Measurements from ENCODE around the gene KDM4C.

DNA sequence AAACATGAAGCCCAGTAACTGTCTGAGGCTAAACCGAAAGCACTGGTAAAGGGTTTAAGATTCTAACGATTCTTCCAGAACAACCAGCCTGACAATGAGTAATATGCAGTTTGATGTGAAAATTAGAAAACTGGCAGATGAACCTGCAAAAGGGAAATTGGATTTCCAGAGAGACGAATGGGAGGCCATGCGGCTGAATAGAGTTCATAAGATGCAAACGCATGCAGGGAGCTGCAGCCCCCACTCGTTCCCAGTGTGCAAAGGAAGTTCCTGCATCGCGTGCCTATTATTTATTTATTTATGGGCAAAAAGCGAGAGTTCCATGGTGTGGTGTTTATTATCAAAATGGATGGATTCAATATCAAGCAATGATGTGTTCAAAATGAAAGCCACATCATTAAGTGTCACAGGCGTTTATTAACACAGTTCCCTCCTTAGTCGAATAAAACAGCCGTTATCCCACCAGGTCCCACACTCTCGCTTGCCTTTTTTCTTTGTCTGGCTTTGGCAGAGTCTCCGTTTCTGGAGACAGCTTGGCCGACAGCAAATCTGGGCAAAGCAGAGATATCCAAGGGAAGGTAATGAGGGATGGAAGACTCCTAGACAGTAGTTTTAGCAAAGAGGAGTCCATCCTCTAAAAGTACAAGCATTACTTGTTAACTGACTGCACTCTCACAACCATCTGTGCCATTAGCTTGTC lies 451.4 kb downstream of the KDM4C start:
- TF ChIP-seq, protein P1, sequence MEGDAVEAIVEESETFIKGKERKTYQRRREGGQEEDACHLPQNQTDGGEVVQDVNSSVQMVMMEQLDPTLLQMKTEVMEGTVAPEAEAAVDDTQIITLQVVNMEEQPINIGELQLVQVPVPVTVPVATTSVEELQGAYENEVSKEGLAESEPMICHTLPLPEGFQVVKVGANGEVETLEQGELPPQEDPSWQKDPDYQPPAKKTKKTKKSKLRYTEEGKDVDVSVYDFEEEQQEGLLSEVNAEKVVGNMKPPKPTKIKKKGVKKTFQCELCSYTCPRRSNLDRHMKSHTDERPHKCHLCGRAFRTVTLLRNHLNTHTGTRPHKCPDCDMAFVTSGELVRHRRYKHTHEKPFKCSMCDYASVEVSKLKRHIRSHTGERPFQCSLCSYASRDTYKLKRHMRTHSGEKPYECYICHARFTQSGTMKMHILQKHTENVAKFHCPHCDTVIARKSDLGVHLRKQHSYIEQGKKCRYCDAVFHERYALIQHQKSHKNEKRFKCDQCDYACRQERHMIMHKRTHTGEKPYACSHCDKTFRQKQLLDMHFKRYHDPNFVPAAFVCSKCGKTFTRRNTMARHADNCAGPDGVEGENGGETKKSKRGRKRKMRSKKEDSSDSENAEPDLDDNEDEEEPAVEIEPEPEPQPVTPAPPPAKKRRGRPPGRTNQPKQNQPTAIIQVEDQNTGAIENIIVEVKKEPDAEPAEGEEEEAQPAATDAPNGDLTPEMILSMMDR (IDR thresholded peaks at IDR 0.05; ENCODE audit: insufficient read depth, low read depth, low read length), result no peak
- no peak for TF ChIP-seq EZH2 (IDR thresholded peaks at IDR 0.05; ENCODE audit: insufficient read depth, low read length)
